ENCODE results near the gene HSPG2.

Gene HSPG2

GRCh38 chr1:21896652-21897532 lies 40.2 kb downstream of the HSPG2 start:
- DNase-seq: peak; percentile 73

GRCh38 chr1:21896026-21896425 lies 41.1 kb downstream of the HSPG2 start:
- no peak for DNase-seq

GRCh38 chr1:21894034-21894881 lies 42.9 kb downstream of the HSPG2 start:
- no peak for DNase-seq

GRCh38 chr1:21893046-21893805 lies 43.9 kb downstream of the HSPG2 start:
- DNase-seq: no peak

- no peak for DNase-seq
Measured at GRCh38 chr1:21891621-21892479, 45.3 kb downstream of the HSPG2 start.

GRCh38 chr1:21891081-21891480 lies 46.0 kb downstream of the HSPG2 start:
- no peak for DNase-seq

- no peak for DNase-seq
Measured at GRCh38 chr1:21888500-21888899, 48.6 kb downstream of the HSPG2 start.

GRCh38 chr1:21887796-21888195 lies 49.3 kb downstream of the HSPG2 start:
- DNase-seq: no peak

GRCh38 chr1:21887216-21887736 lies 49.8 kb downstream of the HSPG2 start:
- DNase-seq: no peak

- peak; percentile 89 for DNase-seq
Measured at GRCh38 chr1:21886486-21887215, 50.5 kb downstream of the HSPG2 start.

- no peak for DNase-seq
Measured at GRCh38 chr1:21885236-21886037, 51.7 kb downstream of the HSPG2 start.

- DNase-seq: no peak
Measured at GRCh38 chr1:21884456-21885235, 52.5 kb downstream of the HSPG2 start.

GRCh38 chr1:21882721-21883415 lies 54.2 kb downstream of the HSPG2 start:
- DNase-seq: no peak

GRCh38 chr1:21881250-21881649 lies 55.9 kb downstream of the HSPG2 start:
- DNase-seq: no peak

GRCh38 chr1:21880619-21880970 lies 56.5 kb downstream of the HSPG2 start:
- no peak for DNase-seq

- DNase-seq: no peak
Measured at GRCh38 chr1:21879928-21880618, 57.0 kb downstream of the HSPG2 start.

- no peak for DNase-seq
Measured at GRCh38 chr1:21878840-21879478, 58.2 kb downstream of the HSPG2 start.
